IPS-18c (cell line): ENCODE results near the gene FBXW10B.
"Not testable (repeated sequence)": the region's sequence is repeated elsewhere in the genome, so short reads cannot be mapped to it uniquely, and the experiment has no call there.

Experiments used
- H3K4me3 ChIP-seq: 2 replicates; pipeline ENCODE4 v1.7.0; 2013; ENCODE audit warnings: low read depth, mild to moderate bottlenecking, low read length, moderate library complexity; ENCODE audit not compliant: insufficient read depth
- H3K9me3 ChIP-seq: one replicate; pipeline ENCODE4 v1.6.1; 2013; ENCODE audit warnings: mild to moderate bottlenecking, low read length, moderate library complexity; ENCODE audit not compliant: control insufficient read depth, insufficient read depth

Gene FBXW10B

GRCh38 chr17:15619331-15620058 is at the start of gene FBXW10B:
Gene FBXW10B, minus strand, starts transcription at chr17:15619704. Its CDS starts 192 bp downstream, at chr17:15619512.
- not testable (repeated sequence) for H3K4me3 ChIP-seq

GRCh38 chr17:15663691-15664090 is 44.2 kb upstream of the FBXW10B start:
- Histone ChIP-seq H3K9me3 (peaks cover 3% of the 10 kb centered on the region), H3K4me3 (no peak overlapping the region)

More at GRCh38 chr17:15619331-15620058, at the start of gene FBXW10B:
- not testable (repeated sequence) for H3K9me3 ChIP-seq

GRCh38 chr17:15663176-15663575 is 43.7 kb upstream of the FBXW10B start:
- H3K4me3 ChIP-seq, result no peak overlapping the region
- peaks cover 3% of the 10 kb centered on the region for H3K9me3 ChIP-seq

- Histone ChIP-seq H3K9me3 (peaks cover 3% of the 10 kb centered on the region), H3K4me3 (no peak overlapping the region)
These were observed 43.2 kb upstream of the FBXW10B start for GRCh38 chr17:15662681-15663080.

GRCh38 chr17:15660077-15660476 is 40.6 kb upstream of the FBXW10B start:
- Histone ChIP-seq H3K9me3 (peaks cover 3% of the 10 kb centered on the region), H3K4me3 (no peak overlapping the region)

GRCh38 chr17:15659663-15660062 is 40.2 kb upstream of the FBXW10B start:
- Histone ChIP-seq H3K4me3 (no peak overlapping the region), H3K9me3 (peaks cover 3% of the 10 kb centered on the region)

- H3K4me3 ChIP-seq, result 0 out of 2 replicates have a peak overlapping the region, but pooled peaks have one; percentile 12
These were observed 39.7 kb upstream of the FBXW10B start for GRCh38 chr17:15659236-15659635.

GRCh38 chr17:15658296-15658695 is 38.8 kb upstream of the FBXW10B start:
- Histone ChIP-seq H3K4me3 (no peak overlapping the region), H3K9me3 (peaks cover 3% of the 10 kb centered on the region)

More at GRCh38 chr17:15659236-15659635, 39.7 kb upstream of the FBXW10B start:
- H3K9me3 ChIP-seq, result peaks cover 3% of the 10 kb centered on the region

- H3K4me3 ChIP-seq, result no peak overlapping the region
These were observed 38.4 kb upstream of the FBXW10B start for GRCh38 chr17:15657868-15658267.

GRCh38 chr17:15654886-15655561 is 35.5 kb upstream of the FBXW10B start:
- H3K9me3 ChIP-seq, result peaks cover 1% of the 10 kb centered on the region
- H3K4me3 ChIP-seq, result no peak overlapping the region

More at GRCh38 chr17:15657868-15658267, 38.4 kb upstream of the FBXW10B start:
- H3K9me3 ChIP-seq, result peaks cover 3% of the 10 kb centered on the region

- H3K4me3 ChIP-seq, result not testable (repeated sequence)
These were observed 34.9 kb upstream of the FBXW10B start for GRCh38 chr17:15654401-15654800.

GRCh38 chr17:15652960-15653359 is 33.5 kb upstream of the FBXW10B start:
- no peak overlapping the region for H3K4me3 ChIP-seq
- H3K9me3 ChIP-seq, result no peaks in the 10 kb centered on the region

More at GRCh38 chr17:15654401-15654800, 34.9 kb upstream of the FBXW10B start:
- H3K9me3 ChIP-seq, result not testable (repeated sequence)

- H3K4me3 ChIP-seq, result no peak overlapping the region
- H3K9me3 ChIP-seq, result no peaks in the 10 kb centered on the region
These were observed 32.1 kb upstream of the FBXW10B start for GRCh38 chr17:15651583-15652110.

- Histone ChIP-seq H3K4me3 (no peak overlapping the region), H3K9me3 (no peaks in the 10 kb centered on the region)
These were observed 31.5 kb upstream of the FBXW10B start for GRCh38 chr17:15650741-15651582.

- Histone ChIP-seq H3K4me3 (no peak overlapping the region), H3K9me3 (no peaks in the 10 kb centered on the region)
These were observed 30.4 kb upstream of the FBXW10B start for GRCh38 chr17:15649861-15650421.

GRCh38 chr17:15648386-15648785 is 28.9 kb upstream of the FBXW10B start:
- Histone ChIP-seq H3K4me3 (no peak overlapping the region), H3K9me3 (no peaks in the 10 kb centered on the region)

GRCh38 chr17:15645942-15646312 is 26.4 kb upstream of the FBXW10B start:
- H3K4me3 ChIP-seq, H3K9me3 ChIP-seq: not testable (repeated sequence)
